IMR-90 (cell line): Measurements from ENCODE around the gene FOXO3. TPM values are rescaled to one million over a fixed set of nuclear protein-coding genes. Genes with fewer than 3 reads are reported as not detected.

Experiments
- ATAC-seq: fragments of 200-7000 bp; cut with Tn5 transposase; 2 replicates; pipeline ENCODE4 v1.9.1; 2020; ENCODE audit warnings: low read depth, mild to moderate bottlenecking, moderate library complexity
- BruUV-seq: library from RNA; stranded (reverse); fragments of 400-500 nt; replicated peaks from 2 replicates; lab custom pipeline; 2021; lab: Mats Ljungman, UMichigan
- CTCF ChIA-PET: fragments of 300-600 bp; formaldehyde crosslinking; extraction: SDS; loops from one replicate; lab custom pipeline; 2021; ENCODE audit warnings: antibody characterized with exemption; lab: Yijun Ruan, JAX
- POLR2A ChIA-PET: fragments of 300-600 bp; sonication (Branson Sonifier 250); formaldehyde crosslinking; loops from one replicate; lab custom pipeline; 2022; ENCODE audit warnings: antibody characterized with exemption; ENCODE audit not compliant: unreplicated experiment; lab: Charles Lee
- DNase-seq: peaks from one replicate; pipeline ENCODE4 v3.0.0; 2013
- H2AFZ ChIP-seq: replicated peaks from 2 replicates; pipeline ENCODE3; 2013; ENCODE audit warnings: low read length, mild to moderate bottlenecking; ENCODE audit not compliant: poor library complexity
- H2AK5ac ChIP-seq: 2 replicates; pipeline ENCODE4 v1.6.1; 2013; ENCODE audit warnings: low read depth, low read length, inconsistent platforms
- H2AK9ac ChIP-seq: replicated peaks from 2 replicates; pipeline ENCODE3; 2013; ENCODE audit warnings: mild to moderate bottlenecking, low read depth, low read length, moderate library complexity; ENCODE audit not compliant: poor library complexity
- H2BK120ac ChIP-seq: 2 replicates; pipeline ENCODE4 v1.6.1; 2013; ENCODE audit warnings: low read depth, low read length, inconsistent platforms
- H2BK15ac ChIP-seq: 3 replicates; pipeline ENCODE4 v1.6.1; 2013; ENCODE audit warnings: low read depth, low read length, inconsistent platforms
- H2BK20ac ChIP-seq: 2 replicates; pipeline ENCODE4 v1.6.1; 2013; ENCODE audit warnings: low read depth, mild to moderate bottlenecking, inconsistent platforms, low read length, moderate library complexity
- H2BK5ac ChIP-seq: 2 replicates; pipeline ENCODE4 v1.6.1; 2013; ENCODE audit warnings: mild to moderate bottlenecking, low read depth, low read length, inconsistent platforms; ENCODE audit not compliant: poor library complexity, severe bottlenecking
- H3K14ac ChIP-seq: replicated peaks from 2 replicates; pipeline ENCODE4 v1.6.1; 2013; ENCODE audit warnings: low read depth, low read length, inconsistent platforms
- H3K18ac ChIP-seq: 2 replicates; pipeline ENCODE4 v1.6.1; 2013; ENCODE audit warnings: low read depth, low read length, control low read depth
- H3K23ac ChIP-seq: 2 replicates; pipeline ENCODE4 v1.6.1; 2013; ENCODE audit warnings: low read depth, low read length, inconsistent platforms
- H3K27ac ChIP-seq: 2 replicates; pipeline ENCODE4 v1.5.1; 2013; ENCODE audit warnings: mild to moderate bottlenecking, control low read depth, low read length; ENCODE audit not compliant: insufficient read depth
- H3K27me3 ChIP-seq: 2 replicates; pipeline ENCODE4 v1.6.1; 2013; ENCODE audit warnings: low read length; ENCODE audit not compliant: control insufficient read depth, insufficient read depth
- H3K36me3 ChIP-seq: 2 replicates; pipeline ENCODE4 v1.6.1; 2013; ENCODE audit warnings: low read length, mixed read lengths; ENCODE audit not compliant: control insufficient read depth, insufficient read depth
- H3K4ac ChIP-seq: 2 replicates; pipeline ENCODE4 v1.6.1; 2013; ENCODE audit warnings: low read depth, low read length, inconsistent platforms
- H3K4me1 ChIP-seq: 2 replicates; pipeline ENCODE4 v1.6.1; 2013; ENCODE audit warnings: low read length, mixed read lengths; ENCODE audit not compliant: control insufficient read depth, insufficient read depth
- H3K4me2 ChIP-seq: 2 replicates; pipeline ENCODE4 v1.6.1; 2013; ENCODE audit warnings: low read depth, mild to moderate bottlenecking, control low read depth, low read length, moderate library complexity
- H3K4me3 ChIP-seq: 2 replicates; pipeline ENCODE4 v1.5.1; 2013; ENCODE audit warnings: low read depth, mild to moderate bottlenecking, control low read depth, low read length, moderate library complexity; ENCODE audit not compliant: insufficient read depth
- H3K56ac ChIP-seq: 2 replicates; pipeline ENCODE4 v1.6.1; 2013; ENCODE audit warnings: low read length, inconsistent platforms; ENCODE audit not compliant: insufficient read depth; ENCODE audit errors: extremely low read depth
- H3K79me1 ChIP-seq, 2 experiments: 2 replicates each; pipeline ENCODE4 v1.6.1; 2013; ENCODE audit warnings: low read length in 2 of 2, inconsistent platforms in 1 of 2, low read depth in 1 of 2
- H3K9ac ChIP-seq: 2 replicates; pipeline ENCODE4 v1.6.1; 2013; ENCODE audit warnings: low read depth, low read length, control low read depth
- H3K9me1 ChIP-seq: 2 replicates; pipeline ENCODE4 v1.6.1; 2013; ENCODE audit warnings: low read length, inconsistent platforms; ENCODE audit not compliant: insufficient read depth
- H3K9me3 ChIP-seq: 2 replicates; pipeline ENCODE4 v1.6.1; 2013; ENCODE audit warnings: low read length; ENCODE audit not compliant: control insufficient read depth, insufficient read depth
- H4K20me1 ChIP-seq: 2 replicates; pipeline ENCODE4 v1.6.1; 2013; ENCODE audit warnings: low read length, inconsistent platforms; ENCODE audit not compliant: insufficient read depth
- H4K5ac ChIP-seq: 2 replicates; pipeline ENCODE4 v1.6.1; 2013; ENCODE audit warnings: mild to moderate bottlenecking, low read depth, low read length, control low read depth
- H4K8ac ChIP-seq, 2 experiments: 2 replicates each; pipeline ENCODE4 v1.6.1; 2013; ENCODE audit warnings: low read depth in 2 of 2, low read length in 2 of 2, control low read depth in 1 of 2, inconsistent platforms in 1 of 2
- H4K91ac ChIP-seq: 2 replicates; pipeline ENCODE4 v1.6.1; 2013; ENCODE audit warnings: low read depth, low read length, inconsistent platforms; ENCODE audit not compliant: insufficient read depth
- BHLHE40 ChIP-seq: fragments of 150-350 bp; IDR thresholded peaks from 2 replicates; pipeline ENCODE4 v1.6.1; 2016; ENCODE audit warnings: mild to moderate bottlenecking, low read depth, low read length
- CTCF ChIP-seq: conservative IDR thresholded peaks from 2 replicates; pipeline ENCODE4 v1.5.1; 2012; ENCODE audit warnings: mild to moderate bottlenecking, low read depth, low read length, improper control_type of control experiment
- MAFK ChIP-seq: IDR thresholded peaks from 2 replicates; pipeline ENCODE4 v1.6.1; 2012; ENCODE audit warnings: low read depth, low read length, improper control_type of control experiment
- MAZ ChIP-seq: IDR thresholded peaks from 2 replicates; pipeline ENCODE4 v1.6.1; 2012; ENCODE audit warnings: low read depth, mild to moderate bottlenecking, low read length, improper control_type of control experiment, moderate library complexity, borderline replicate concordance
- NFE2L2 ChIP-seq: fragments of 150-350 bp; IDR thresholded peaks from 2 replicates; pipeline ENCODE4 v1.6.1; 2016; ENCODE audit warnings: low read depth, mild to moderate bottlenecking, low read length
- POLR2A ChIP-seq: IDR thresholded peaks from 2 replicates; pipeline ENCODE4 v1.6.1; 2012; ENCODE audit warnings: mild to moderate bottlenecking, low read depth, low read length
- RCOR1 ChIP-seq: IDR thresholded peaks from 2 replicates; pipeline ENCODE4 v1.6.1; 2012; ENCODE audit warnings: mild to moderate bottlenecking, low read length, improper control_type of control experiment; ENCODE audit not compliant: insufficient replicate concordance
- WGBS, 2 experiments: methylation state at CpG; one replicate each; pipeline versions ENCODE4 v1.1.5 to v1.1.7; 2013; ENCODE audit warnings: missing lambda C conversion rate in 2 of 2; ENCODE audit not compliant: insufficient read length in 1 of 2; ENCODE audit errors: extremely low coverage in 2 of 2; 5-methylcytosine and 5-hydroxymethylcytosine counted together
- dilution Hi-C: fragments of 300-500 bp; cut with HindIII; formaldehyde crosslinking; loops from one replicate; pipeline ENCODE4 v1.14.3; 2018; ENCODE audit warnings: low sequenced_read_pairs; ENCODE audit not compliant: unreplicated experiment
- in situ Hi-C: fragments of 300-500 bp; cut with MboI; formaldehyde crosslinking; loops from 3 replicates; pipeline ENCODE4 v1.14.3; 2019; ENCODE audit warnings: low sequenced_read_pairs, inconsistent platforms, mixed read lengths
- intact Hi-C: fragments of 100-400 bp; cut with micrococcal nuclease; formaldehyde crosslinking; loops from 2 replicates; pipeline ENCODE4 v1.10.0; 2022
- polyA plus RNA-seq, 3 experiments: library from polyadenylated mRNA; depleted of rRNA; stranded (reverse); fragments of >200 nt; gene quantifications; 2 replicates each; pipeline ENCODE4 v1.2.3, GENCODE V29; 2012; ENCODE audit warnings: low replicate concordance in 1 of 3
- total RNA-seq: library from RNA; depleted of rRNA; stranded (reverse); fragments of >200 nt; gene quantifications from 2 replicates; pipeline ENCODE4 v1.2.3, GENCODE V29; 2012

FOXO3 gene
- total and polyA plus RNA-seq, 2 of the 4 experiments (the other 2 are of a cell fraction) = 17.5 to 38.7 TPM

- Histone ChIP-seq H2BK20ac (no peak overlapping the region), H3K9me3 (no peaks in the 10 kb centered on the region), H4K8ac (no peak overlapping the region), H4K20me1 (peaks cover 76% of the 10 kb centered on the region), H3K9ac (no peak overlapping the region), H3K56ac (no peak overlapping the region), H3K36me3 (no peaks in the 10 kb centered on the region), H4K91ac (no peak overlapping the region), H3K23ac (no peak overlapping the region; the same call in 1 of the 2 replicates), H3K4me2 (no peak overlapping the region), H2BK120ac (no peak overlapping the region), H3K27me3 (no peaks in the 10 kb centered on the region), H2BK15ac (no peak overlapping the region), H3K27ac (no peak overlapping the region), H4K5ac (no peak overlapping the region), H2AK9ac (no peak overlapping the region), H2BK5ac (no peak overlapping the region), H3K18ac (no peak overlapping the region), H3K9me1 (peaks cover 28% of the 10 kb centered on the region), H2AK5ac (no peak overlapping the region), H3K4ac (no peak overlapping the region), H3K4me3 (no peak overlapping the region), H3K4me1 (peaks cover 21% of the 10 kb centered on the region), H3K14ac (no peak overlapping the region), H3K79me1 (peaks cover 31 to 75% of the 10 kb centered on the region in 2 experiments), H2AFZ (no peak overlapping the region)
- ATAC-seq (no peak), DNase-seq (peak; percentile 54)
- intact Hi-C loops = no loop called here
- ChIA-PET POLR2A (no interaction called here), CTCF (no interaction called here)
- in situ Hi-C loops = no loop called here
- dilution Hi-C loops = no loop called here
- no TSS peak for BruUV-seq
- no peak for TF ChIP-seq POLR2A
- no peak for TF ChIP-seq BHLHE40
- no peak for TF ChIP-seq RCOR1
- no peak for TF ChIP-seq NFE2L2
- no peak for TF ChIP-seq MAZ
- no peak for TF ChIP-seq CTCF
- no peak for TF ChIP-seq MAFK
- WGBS, 2 experiments = 100% methylated on average over 1 of the region's 2 CpGs; no CpG with 5 or more reads in 1 of the 2 experiments
Measured at GRCh38 chr6:108619431-108620197, 58.9 kb downstream of the FOXO3 start.
